ENCODE results near the gene CACNA1C. TPM values are rescaled to one million over a fixed set of nuclear protein-coding genes. Genes with fewer than 3 reads are reported as not detected.

CACNA1C gene
- total RNA-seq, 2 donors from 2014 or later = 70.0 to 127 TPM

GRCh38 chr12:2169940-2170339, 117.2 kb downstream of the CACNA1C start:
- Histone ChIP-seq H3K4me1 (ENCODE audit: control insufficient read depth in 1 of 2, low read depth in 2 of 2) (peaks cover 14 to 71% of the 10 kb centered on the region in 2 donors), H3K9me3 (peaks cover 8% of the 10 kb centered on the region), H3K36me3 (no peaks in the 10 kb centered on the region), H3K27me3 (replicated peaks; ENCODE audit: insufficient read depth) (no peaks in the 10 kb centered on the region), H3K27ac (peak overlapping the region; percentile 44 to 45), H3K4me3 (no peak overlapping the region)
- no peak for DNase-seq (ENCODE audit: low spot score)
- ATAC-seq (ENCODE audit: insufficient number of reproducible peaks, low FRiP score, low read depth) = no peak
- TF ChIP-seq, protein P1, sequence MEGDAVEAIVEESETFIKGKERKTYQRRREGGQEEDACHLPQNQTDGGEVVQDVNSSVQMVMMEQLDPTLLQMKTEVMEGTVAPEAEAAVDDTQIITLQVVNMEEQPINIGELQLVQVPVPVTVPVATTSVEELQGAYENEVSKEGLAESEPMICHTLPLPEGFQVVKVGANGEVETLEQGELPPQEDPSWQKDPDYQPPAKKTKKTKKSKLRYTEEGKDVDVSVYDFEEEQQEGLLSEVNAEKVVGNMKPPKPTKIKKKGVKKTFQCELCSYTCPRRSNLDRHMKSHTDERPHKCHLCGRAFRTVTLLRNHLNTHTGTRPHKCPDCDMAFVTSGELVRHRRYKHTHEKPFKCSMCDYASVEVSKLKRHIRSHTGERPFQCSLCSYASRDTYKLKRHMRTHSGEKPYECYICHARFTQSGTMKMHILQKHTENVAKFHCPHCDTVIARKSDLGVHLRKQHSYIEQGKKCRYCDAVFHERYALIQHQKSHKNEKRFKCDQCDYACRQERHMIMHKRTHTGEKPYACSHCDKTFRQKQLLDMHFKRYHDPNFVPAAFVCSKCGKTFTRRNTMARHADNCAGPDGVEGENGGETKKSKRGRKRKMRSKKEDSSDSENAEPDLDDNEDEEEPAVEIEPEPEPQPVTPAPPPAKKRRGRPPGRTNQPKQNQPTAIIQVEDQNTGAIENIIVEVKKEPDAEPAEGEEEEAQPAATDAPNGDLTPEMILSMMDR (IDR thresholded peaks at IDR 0.05) = no peak

DNA sequence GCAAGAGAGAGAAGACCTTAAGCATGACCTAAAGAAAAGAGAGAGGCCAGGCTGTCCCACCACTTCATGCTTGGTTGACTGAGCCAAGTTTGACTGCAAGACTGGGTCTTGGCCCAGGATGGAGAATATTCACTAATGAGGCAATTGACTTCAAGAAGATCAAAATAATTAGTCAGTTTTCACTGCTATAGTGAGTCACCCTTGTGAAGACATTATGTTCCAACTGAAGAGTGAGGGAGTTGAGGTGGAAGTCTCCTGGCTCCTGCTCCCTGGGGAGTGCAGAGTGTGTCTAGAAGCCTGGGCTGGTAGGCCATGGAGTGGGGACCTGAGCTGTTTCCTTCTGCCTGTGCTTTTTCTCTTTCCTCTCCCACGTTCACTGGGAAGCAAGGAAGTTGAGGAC, 117.6 kb downstream of the CACNA1C start:
- peaks cover 14 to 67% of the 10 kb centered on the region in 2 donors for H3K4me1 ChIP-seq (ENCODE audit: control insufficient read depth in 1 of 2, low read depth in 2 of 2)
- peak; percentile 25 for DNase-seq (ENCODE audit: low spot score)
- ATAC-seq (ENCODE audit: insufficient number of reproducible peaks, low FRiP score, low read depth) = no peak

GRCh38 chr12:2171672-2172426, 119.1 kb downstream of the CACNA1C start:
- H3K36me3 ChIP-seq = no peaks in the 10 kb centered on the region
- peak overlapping the region in 1 of 2 donors; percentile 26 for H3K27ac ChIP-seq
- H3K4me1 ChIP-seq (ENCODE audit: control insufficient read depth in 1 of 2, low read depth in 2 of 2) = peaks cover 14 to 55% of the 10 kb centered on the region in 2 donors
- no peaks in the 10 kb centered on the region for H3K27me3 ChIP-seq (replicated peaks; ENCODE audit: insufficient read depth)
- H3K4me3 ChIP-seq = no peak overlapping the region
- ATAC-seq (ENCODE audit: insufficient number of reproducible peaks, low FRiP score, low read depth) (no peak), DNase-seq (ENCODE audit: low spot score) (no peak)
- TF ChIP-seq, protein P1 (IDR thresholded peaks at IDR 0.05) = no peak
- H3K9me3 ChIP-seq = peaks cover 8% of the 10 kb centered on the region

More for the DNA sequence above, 117.6 kb downstream of the CACNA1C start:
- H3K4me3 ChIP-seq = no peak overlapping the region
- peak overlapping the region; percentile 44 to 45 for H3K27ac ChIP-seq
- H3K36me3 ChIP-seq = no peaks in the 10 kb centered on the region
- H3K27me3 ChIP-seq (replicated peaks; ENCODE audit: insufficient read depth) = no peaks in the 10 kb centered on the region
- TF ChIP-seq, protein P1 (IDR thresholded peaks at IDR 0.05) = no peak
- peaks cover 8% of the 10 kb centered on the region for H3K9me3 ChIP-seq

GRCh38 chr12:2172491-2173214, 119.9 kb downstream of the CACNA1C start:
- H3K36me3 ChIP-seq = no peaks in the 10 kb centered on the region
- H3K9me3 ChIP-seq = peaks cover under 1% of the 10 kb centered on the region
- TF ChIP-seq, protein P1 (IDR thresholded peaks at IDR 0.05) = no peak
- H3K4me1 ChIP-seq (ENCODE audit: control insufficient read depth in 1 of 2, low read depth in 2 of 2) = peaks cover 14 to 58% of the 10 kb centered on the region in 2 donors
- no peaks in the 10 kb centered on the region for H3K27me3 ChIP-seq (replicated peaks; ENCODE audit: insufficient read depth)
- no peak overlapping the region for H3K4me3 ChIP-seq
- DNase-seq (ENCODE audit: low spot score) (no peak), ATAC-seq (ENCODE audit: insufficient number of reproducible peaks, low FRiP score, low read depth) (no peak)
- no peak overlapping the region for H3K27ac ChIP-seq

DNA sequence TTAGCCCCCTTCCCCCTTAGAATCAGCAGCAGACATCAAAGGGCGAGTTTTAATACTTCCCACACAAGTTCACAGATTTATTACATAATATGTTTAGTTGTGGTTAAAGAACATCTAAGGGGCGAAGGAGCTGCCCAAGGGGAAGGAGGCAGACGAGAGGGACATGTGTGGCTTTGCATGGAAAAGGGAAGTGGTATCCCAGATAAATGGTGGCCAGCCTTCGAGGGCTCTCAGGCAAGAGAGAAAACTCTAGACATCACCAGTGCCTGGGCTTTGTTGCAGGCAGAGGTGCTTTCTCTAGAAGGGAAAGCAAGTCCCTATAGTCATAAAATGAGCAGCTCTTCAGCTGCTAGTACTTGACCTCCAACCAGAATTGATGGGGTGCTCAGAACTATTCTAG, 121.2 kb downstream of the CACNA1C start:
- Histone ChIP-seq H3K27me3 (replicated peaks; ENCODE audit: insufficient read depth) (no peaks in the 10 kb centered on the region), H3K4me1 (ENCODE audit: control insufficient read depth in 1 of 2, low read depth in 2 of 2) (peaks cover 18 to 66% of the 10 kb centered on the region in 2 donors), H3K27ac (no peak overlapping the region), H3K4me3 (no peak overlapping the region), H3K9me3 (no peaks in the 10 kb centered on the region), H3K36me3 (no peaks in the 10 kb centered on the region)
- ATAC-seq (ENCODE audit: insufficient number of reproducible peaks, low FRiP score, low read depth) (no peak), DNase-seq (ENCODE audit: low spot score) (no peak)
- TF ChIP-seq, protein P1 (IDR thresholded peaks at IDR 0.05) = no peak

Data from thoracic aorta (tissue), 2 donors.